Stimulated activated CD8-positive, alpha-beta memory T cell treated with anti-CD3 and anti-CD28 coated beads, Interleukin-7, amount 100 ng/mL, for 48 hours (primary cell): ENCODE results near the gene CDK5RAP2.

Experiments
- DNase-seq, 2 donors: peaks; one replicate each; pipeline ENCODE4 v3.0.0-alpha.2; 2020; ENCODE audit warnings: low read depth in 1 of 2; ENCODE audit errors: extremely low read depth in 1 of 2

CDK5RAP2 gene

DNA sequence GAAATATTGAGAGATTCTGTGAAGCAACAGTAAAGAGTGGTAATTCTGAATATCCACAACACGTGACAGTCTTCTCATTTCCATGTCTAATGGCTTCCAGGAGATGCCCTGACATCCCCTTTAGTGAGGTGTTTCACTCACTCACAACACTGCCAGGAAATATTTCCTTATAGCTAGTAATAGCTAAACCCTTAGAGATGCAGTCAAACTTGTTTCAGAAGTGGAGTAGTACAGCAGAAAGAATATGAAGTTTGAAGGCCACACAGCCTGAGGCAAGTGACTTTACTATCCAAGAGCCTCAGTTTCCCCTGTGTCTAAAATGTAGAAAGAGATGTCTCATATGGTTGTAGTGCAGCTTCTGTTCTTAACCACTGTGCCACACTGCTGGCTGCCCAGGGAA, 139.2 kb downstream of the CDK5RAP2 start:
- no peak for DNase-seq

DNA sequence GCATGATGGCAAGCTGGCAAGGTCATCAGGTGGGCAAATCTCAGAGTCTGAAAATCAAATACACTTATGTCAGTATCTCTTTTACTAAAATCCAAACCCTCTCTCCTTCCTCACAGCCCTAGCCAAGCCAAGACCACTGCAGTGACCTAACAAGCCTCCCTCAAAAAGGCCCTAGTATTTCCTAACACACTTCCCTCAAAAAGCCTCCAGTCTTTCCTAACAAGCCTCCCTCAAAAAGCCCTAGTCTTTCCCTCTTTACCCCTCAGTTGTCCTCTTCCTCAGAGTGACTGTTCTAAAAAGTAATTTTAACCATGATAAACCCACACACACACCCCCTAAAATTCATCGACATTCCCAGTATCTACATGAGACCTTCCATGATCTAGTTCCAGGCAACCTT, 140.0 kb downstream of the CDK5RAP2 start:
- DNase-seq = no peak

DNA sequence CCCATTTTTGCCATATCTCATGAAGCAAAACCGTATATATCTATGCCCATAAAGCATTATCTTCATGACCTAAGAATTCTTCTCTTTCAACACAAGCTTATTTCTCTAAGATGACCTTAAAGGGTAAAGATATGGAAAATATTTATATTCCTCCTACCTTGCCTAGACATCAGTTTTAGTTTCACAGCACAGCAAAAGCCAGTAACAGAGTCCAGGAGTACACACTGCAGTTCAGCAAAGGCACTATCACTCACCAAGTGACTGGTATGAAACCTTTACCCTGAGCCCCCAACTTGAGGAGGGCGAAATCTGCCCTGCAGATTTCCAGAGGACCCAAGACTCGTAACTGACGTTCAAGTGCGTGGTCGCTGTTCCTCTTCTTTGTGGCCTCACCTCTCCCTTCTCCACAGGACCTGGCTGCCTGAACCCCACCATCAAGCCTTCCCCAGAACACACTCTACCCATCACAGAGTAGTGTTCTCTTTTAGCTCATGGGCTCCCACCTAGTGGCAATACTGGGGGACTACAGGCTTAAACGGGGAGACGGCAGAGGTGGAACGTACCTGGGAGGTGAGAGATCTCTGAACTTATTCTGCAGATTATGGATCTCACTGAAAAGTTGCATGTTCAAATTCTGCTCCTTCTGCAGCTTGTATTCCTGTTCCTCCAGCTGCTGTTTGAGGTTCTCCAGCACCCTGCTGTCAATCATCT, 141.0 kb downstream of the CDK5RAP2 start:
- no peak for DNase-seq

DNA sequence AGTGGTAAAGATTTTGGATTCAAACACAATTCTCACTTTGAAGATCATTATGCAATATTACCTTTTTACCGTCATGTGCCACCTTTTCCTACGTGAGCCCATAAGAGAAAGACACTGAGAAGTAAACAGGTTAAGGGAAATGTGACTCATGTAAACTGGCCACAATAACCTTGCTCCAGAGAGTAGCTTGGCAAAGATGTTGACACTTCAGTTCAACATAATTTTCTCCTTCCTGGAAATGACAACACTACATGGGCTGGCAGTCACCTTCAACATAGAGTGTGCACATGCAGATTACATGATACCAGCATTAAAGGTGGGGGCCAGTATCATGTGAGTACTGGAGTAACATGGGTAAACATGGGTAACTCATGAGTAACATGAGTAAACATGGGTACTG, 141.9 kb downstream of the CDK5RAP2 start:
- DNase-seq = no peak

DNA sequence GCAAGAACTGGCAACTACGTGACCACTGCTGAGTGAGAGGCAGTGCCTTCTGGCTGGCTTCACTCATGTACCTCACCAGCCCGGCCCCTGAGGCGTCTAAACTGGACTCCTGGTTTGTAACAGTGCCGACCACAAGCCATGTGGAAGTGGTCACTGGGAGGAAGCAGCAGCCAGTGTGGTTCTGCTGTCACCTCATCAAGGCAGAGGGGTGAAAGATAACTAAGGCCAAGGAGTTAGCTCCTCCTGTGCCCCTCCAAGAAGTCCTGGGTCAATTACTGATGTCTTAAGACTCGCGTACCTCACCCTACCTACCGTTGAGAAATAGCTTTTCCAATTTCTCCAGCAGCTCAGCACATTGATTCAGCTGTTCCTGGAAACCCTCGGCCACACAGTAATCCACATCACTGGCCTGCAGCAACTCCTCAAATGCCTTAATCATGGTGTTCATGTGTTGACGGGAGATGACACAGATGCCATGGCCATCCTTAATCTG, 142.9 kb downstream of the CDK5RAP2 start:
- peak in 1 of 2 donors; percentile 4 for DNase-seq

DNA sequence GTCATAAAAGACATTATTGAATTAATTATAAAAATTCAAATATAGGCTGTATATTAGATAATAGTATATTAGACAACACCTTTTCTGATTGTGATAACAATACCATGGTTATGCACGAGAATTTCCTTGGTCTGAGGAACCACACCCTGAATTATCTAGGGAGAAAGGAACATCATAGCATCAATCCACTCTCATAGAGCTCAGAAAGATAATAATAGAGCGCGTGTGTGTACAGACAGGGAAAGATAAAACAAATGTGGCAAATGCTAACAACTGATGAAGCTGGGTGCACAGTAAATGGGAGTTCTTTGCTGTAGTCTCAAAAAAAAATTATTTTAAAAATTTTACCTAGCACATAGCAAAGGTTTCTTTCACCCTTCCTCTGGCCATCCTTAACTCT, 143.5 kb downstream of the CDK5RAP2 start:
- no peak for DNase-seq

DNA sequence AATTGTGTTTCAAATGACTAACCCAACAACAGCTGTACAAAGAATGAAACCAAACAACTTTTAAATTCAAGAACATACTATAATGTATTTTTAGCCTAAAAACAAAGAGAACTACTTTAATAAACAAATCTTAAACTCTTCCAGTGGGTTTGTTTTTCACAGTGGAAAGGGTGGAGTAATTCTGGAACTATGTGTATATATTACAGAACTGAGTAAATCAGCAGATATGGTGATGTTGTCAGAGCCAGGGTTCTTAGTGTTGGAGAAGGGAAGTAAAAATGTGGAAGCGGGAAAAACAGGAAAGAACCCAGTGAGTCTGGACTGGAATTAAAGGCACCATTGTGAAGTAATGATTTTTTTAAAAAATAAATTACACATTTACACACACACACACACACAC, 144.9 kb downstream of the CDK5RAP2 start:
- DNase-seq = no peak

DNA sequence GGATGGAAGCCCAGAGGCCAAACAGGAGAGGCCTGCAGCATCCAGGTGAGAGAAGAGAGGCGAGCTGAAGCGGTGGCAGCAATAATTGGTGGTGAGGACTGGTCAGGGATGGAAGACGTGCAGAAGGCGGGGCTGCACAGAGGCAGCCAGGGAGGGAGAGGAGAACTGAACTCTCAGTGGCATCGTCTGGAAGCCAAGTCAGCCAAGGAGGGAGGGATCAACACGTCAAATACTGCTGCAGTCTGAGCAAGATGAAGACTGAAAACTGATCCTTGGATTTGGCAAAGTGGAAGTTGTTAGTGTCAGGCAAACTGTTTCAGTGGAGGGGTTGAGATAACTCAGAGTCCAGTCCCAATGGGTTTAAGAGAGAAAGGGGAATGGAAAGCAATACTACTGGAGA, 145.4 kb downstream of the CDK5RAP2 start:
- no peak for DNase-seq

DNA sequence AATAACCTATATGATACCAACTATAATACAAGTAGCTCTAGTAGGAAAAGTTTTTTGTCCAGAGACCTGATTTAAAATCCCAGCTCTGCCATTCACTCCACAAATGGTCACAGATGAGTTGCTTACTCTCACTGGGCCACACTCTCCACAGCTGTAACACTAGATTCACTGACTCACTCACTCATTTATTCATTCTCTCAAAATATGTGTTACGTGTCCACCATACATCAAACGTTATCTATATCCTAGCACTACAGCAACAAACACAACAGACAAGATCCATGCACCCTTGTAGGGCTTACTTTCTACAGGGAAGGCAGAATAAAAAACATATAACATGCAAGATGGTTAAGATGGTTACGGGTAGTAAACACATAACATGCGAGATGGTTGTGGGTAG, 146.3 kb downstream of the CDK5RAP2 start:
- no peak for DNase-seq

DNA sequence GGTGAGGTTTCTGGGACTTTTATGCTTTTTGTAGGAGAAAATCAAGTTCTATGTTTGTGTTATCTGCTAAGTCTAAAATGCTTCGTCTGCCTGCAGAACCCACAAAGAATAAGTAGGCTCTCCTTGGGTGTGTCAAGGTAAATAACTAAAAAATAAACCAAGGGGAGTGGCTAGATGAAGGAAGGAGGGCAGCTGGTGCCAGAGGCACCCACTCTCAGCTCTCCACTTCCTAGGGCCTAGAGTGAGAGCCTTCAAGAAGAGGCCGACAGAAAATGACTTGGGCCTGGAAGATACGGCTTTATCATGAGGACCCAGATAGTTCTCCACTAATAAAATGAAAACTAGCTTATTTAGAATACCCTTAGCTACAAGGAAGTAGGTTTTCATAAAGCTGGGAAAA, 147.4 kb downstream of the CDK5RAP2 start:
- no peak for DNase-seq

DNA sequence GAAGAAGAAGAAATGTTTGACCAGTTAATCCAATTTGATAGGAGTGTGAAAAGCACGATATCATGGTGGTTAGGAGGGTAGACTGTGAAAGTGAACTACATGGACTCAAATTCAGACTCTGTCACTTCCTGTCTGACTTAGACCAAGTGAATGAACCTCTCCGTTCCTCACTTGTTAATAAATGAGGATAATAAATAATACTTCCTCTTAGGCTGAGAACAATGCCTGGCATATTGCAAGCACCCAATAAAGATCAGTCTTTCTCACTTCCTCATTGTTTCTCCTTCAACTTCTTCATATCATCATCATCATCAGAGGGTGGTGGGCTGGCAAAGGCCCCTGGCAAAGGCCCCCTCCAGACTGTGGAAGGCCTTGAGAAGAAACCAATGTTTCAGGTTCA, 148.7 kb downstream of the CDK5RAP2 start:
- DNase-seq = no peak

DNA sequence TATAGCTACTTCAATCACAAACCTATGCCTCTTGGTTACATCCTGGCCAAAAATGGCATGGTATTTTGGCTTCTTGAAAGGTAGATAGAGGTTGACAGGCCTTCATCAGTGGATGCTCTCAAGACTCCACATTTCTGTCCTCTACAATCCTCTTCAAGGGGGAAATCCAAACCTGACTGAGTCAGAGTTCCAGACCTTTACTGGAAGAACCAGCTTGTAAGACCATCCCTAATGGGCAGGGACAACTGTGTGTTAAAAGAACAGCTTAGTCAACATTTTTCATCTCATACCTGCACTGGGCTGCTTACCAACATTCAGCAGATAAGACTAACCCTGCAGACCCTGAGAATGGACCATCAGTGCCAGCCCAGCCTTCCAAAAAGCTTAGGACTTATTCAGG, 155.7 kb downstream of the CDK5RAP2 start:
- DNase-seq = no peak

DNA sequence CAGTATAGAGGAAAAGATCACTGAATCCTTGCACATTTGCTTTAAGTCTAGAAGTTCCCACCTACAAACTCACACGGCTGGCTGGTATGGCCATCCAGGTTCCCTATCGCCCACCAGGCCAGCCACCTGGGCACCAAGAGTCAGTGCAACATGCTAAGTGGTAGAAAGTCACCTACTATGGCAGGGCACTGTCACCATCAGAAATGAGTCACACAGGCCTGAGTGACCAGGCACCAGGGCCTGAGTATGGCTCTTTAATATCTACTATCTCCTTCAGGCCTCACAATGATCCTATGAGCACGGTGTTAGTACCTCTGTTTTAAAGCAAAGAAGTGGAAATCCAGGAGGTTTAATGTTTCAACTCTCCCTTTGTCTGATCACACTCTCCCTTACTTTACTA, 156.2 kb downstream of the CDK5RAP2 start:
- no peak for DNase-seq

DNA sequence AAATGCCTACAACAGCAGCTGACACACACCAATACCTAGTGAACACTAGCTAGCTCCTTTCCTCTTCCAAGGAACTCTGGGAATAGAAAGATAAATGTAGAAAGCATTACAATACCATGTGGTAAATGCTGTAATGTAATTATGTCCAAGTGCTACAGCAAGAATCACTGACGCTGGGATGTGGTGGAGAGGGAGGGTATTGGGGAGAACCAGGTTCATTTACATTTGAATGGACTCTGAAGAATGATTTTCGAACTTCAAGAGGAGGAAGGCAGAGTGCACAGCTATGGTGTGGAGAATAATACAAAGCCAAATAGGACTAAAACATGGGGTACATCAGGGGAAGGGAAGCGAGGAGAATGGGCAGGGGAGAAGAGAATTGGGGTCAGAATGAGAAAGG, 158.0 kb downstream of the CDK5RAP2 start:
- DNase-seq = no peak

DNA sequence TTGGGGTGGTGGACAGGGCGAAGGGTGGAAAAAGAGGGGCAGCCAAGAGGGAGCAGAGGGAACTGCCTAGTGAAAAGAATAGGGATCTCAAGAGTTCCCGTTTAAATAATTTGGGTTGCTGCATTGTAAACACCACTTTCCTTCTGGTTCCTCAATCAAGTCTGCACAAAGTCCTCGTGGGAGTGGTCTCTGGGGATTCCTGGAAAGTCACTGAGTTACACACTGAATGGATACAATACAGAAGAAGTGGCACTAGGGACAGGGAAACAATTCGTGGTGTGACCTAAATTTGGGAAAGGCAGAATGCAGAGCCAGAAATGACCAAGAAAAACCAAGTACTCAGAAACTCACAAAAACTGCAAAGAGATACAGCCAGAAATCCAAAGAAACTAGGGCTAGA, 161.7 kb downstream of the CDK5RAP2 start:
- DNase-seq = no peak

DNA sequence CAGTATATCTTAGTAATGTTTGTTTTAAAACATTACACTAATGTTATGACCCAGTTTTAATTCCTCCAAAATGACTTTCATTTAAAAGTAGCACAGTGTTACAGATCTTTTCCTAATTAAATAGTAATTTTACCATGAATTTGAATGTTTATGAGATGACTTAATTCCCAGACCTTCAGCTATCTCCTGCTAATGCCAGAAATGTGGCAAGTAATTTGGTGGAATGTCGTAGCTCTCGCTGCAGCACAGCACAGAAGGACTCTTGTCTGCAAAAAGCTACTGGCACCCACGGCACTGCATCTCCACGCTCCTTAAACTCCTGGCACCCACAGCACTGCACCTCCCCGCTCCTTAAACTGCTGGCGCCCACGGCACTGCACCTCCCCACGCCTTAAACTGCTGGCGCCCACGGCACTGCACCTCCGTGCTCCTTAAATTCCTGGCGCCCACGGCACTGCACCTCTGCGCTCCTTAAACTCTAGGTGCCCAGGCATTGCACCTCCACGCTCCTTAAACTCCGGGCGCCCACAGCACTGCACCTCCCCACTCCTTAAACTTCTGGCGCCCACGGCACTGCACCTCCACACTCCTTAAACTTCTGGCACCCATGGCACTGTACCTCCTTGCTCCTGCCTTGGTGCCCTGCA, 163.1 kb downstream of the CDK5RAP2 start:
- DNase-seq = no peak

DNA sequence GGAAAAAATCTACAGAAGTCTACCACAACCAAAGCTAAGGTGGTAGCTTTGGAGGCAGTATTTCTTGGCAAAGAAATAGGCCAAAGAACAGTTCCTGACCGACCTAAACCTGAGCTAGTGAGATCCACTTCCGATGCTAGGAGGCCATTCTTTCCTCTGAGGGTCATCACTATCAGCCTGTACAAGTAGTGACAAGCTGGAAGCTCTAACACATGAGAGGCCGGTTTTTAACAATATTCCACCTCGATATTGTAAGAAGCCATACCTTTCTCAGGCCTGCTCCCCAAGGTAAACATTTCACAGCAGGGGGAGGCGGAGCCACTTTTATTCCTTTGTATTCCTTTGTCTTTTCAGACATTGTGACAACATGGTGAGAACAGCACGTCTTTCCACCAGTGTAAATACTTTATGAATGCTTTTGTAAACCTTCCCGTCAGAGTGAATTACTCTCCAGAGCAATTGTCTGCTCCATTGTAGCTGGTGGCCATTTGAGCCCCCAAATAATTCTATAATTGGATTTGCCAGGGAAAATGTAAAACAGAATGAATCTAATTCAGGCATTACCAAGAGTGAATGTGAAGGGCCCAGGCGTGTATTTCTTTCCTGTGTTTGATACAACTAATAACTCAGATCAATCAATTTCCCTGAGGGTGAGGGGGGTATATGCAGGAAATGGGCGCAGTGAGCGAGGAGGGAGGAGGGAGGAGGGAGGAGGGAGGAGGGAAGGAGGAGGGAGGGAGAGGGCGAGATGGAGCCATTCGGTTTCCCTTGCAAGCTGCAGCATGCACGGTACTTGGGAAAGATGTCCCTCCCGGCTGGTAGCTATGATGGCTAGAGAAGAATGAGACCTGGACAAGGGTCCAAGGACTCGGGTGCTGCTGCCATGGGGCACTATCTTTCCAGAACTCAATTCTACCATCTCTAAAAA, 166.6 kb downstream of the CDK5RAP2 start:
- no peak for DNase-seq

DNA sequence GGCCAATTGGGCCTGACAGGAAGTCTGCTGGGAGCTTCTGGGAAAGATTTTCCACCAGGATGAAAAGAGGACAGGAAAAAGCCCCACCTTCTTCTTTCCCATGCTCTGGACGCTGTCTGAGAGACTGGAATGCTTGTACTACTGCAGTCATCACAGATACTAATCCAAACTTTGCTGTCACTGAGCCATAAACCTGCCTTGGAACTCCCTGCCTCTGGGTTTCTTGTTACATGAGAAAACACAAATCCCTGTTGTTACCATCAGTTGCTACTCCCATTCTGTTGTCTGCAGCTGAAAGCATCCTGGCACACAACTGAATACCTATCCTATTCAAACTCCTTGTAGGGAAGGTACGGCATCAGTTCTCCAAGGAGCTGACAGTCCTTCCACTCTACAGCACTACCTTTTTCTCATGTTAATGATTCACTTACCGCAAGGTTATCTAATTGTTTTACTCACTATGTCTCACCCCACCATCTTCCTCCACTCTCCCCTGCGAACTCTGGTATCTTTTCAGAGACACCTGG, 167.5 kb downstream of the CDK5RAP2 start:
- DNase-seq = no peak

DNA sequence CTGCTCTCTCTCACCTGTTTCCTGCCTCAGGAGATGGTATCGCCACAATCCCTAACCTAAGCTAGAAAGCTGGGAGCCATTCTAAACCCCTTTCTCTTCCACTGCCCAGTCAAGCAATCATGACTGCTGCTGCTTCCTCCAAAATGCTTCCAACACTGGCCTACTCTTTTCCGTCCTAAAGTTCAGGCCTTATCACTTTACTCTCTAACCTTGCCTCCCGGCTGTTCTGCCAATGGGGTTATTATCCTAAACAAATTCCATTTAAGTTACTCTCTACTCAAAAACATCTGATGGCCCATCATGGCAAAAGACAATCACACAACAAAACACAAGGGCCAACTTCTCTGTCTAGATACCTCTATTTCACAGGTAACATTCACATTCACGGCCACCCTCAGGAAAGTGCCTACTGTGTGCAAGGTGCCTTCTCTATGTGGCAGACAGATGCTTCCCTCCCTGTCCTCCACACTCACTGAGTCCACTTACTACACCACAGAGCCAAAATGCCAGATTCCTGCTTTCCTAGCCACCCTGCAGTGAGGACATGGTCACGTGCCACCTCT, 168.0 kb downstream of the CDK5RAP2 start:
- DNase-seq = no peak

DNA sequence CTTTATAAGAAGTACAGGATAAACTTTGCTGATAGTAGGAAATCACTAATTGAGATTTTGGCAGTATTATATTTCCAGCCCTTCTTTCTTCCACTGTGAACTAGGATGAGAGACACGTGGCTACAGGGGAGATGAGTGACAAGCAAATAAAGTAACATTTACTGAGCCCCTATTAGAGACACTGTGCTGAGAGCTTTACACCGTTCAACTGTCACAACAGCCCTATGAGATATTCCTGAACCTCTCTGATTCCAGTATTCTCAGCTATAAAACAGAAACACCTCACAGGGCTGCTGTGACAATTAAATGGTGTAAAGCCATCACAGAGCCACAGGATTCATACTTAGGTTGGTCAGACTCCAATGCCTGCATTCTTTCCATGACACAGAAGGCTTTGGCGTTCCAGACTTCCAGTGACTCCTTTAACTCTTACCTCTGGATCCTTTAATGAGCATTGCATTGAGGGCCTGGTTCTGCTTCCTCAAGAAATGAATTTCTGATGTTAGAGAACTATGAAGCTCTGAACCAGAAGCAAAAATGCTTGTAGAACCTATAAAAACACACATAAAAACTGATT, 169.0 kb downstream of the CDK5RAP2 start:
- no peak for DNase-seq
